Stimulated activated CD4-positive, alpha-beta T cell treated with anti-CD3 and anti-CD28 coated beads, Interleukin-1b, Interleukin-23, amount 100 ng/mL, for 4 hours (primary cell): ENCODE data around the gene FAM227B.
"Not testable (repeated sequence)": the region's sequence is repeated elsewhere in the genome, so short reads cannot be mapped to it uniquely, and the experiment has no call there.

Source experiments
- DNase-seq, 2 donors: peaks; one replicate each; pipeline ENCODE4 v3.0.0-alpha.2; 2020; ENCODE audit warnings: low read depth in 2 of 2

The FAM227B gene, protein sequence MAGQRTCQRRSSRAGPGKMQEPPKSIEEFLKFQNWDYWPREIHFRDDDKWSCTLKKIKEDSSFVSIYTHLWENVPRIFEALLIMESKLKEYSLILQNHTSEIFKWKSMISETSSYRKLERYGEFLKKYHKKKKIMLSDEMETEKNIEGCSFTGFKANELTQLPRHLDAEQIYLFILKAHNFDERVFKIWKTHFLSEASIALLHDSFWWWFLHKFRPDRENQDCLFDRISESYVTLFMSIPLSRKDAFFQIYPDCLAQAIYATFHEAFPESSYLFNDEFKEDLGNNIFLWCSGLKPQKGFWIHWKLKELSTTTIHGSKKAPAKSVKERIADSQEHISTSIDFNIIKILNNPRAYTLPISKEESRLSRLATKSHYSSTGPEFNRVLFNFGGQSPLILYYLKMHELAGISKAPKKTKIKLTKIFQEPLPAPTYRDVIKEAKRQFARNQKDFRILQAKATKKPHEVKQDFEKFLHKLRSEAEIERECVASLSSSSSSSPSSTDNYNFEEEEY

DNA sequence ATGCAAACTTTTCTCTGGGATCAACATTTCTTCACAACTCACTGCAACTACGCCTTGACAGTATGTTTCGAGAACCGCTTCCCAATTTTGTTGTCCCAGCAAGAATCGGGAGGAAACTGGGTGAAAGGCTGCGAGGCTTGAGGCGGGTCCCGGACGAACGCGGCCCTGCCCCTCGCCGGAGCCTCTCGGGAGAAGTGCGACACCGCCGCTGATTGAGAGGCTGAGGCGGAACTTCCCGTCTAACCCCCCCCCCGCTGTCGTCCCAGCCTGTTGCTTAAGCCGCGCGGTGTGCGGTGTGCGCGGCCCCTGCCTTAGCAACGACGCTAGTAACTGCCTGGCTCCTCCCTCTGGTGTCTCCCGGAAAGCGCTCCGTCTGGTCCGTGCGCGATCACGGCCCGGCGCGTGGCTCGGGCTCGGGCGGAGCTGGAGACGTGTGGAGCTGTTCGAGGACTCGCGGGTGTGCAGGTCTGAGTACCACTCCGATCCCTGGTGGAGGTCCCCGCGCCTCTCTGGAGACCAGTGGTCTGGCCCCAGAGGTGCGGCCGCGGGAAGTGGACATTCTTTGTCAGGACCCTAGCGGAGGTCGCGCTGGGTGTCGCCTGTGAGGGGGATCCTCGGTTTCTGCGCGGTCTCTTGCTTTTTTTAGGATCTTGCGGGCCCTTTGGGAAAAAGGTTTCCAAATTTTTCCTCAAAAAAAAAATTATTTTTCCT lies at the start of gene FAM227B, which contains the start of gene DTWD1:
Gene FAM227B (minus strand): TSS at position 161 of the 711 bp plus-strand sequence. CDS start 5,647 bp downstream, outside the sequence.
Gene DTWD1 (plus strand): TSS at position 391 of the 711 bp plus-strand sequence. CDS start 4,120 bp downstream, outside the sequence.
- DNase-seq, result peak; percentile 84 to 87

DNA sequence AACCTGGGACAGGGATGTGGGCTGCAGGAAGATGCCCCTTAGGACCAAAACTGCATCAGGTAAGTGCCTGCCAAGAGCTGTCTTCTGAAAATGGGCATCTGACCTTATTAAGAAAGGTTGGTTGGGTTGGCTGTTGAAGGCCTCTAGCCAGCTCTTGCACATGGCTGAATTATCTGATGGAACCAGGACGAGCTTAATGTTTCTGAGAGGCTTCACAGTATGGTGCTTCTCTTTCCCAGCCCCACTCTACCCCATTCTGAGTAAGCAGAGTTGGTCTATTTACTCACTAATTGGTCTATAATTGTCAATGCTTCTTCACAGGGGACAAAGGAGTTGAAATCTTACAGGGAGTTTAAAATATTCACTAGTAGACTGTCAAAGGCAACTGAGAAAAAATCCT lies 48.7 kb upstream of the FAM227B start:
- DNase-seq, result no peak

DNA sequence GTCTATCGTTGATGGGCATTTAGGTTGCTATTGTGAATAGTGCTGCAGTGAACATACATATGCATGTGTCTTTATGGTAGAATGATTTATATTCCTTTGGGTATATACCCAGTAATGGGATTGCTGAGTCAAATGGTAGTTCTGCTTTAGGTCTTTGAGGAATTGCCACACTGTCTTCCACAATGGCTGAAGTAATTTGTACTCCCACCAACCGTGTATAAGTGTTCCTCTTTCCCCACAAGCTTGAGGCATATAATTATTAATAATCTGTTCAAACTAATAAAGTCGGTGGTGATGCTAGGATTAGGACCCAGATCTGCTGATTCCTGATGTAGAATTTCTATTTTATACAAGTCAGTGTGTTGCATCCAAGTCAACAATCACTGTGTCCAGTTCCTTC lies 45.9 kb upstream of the FAM227B start:
- not testable (repeated sequence) for DNase-seq

DNA sequence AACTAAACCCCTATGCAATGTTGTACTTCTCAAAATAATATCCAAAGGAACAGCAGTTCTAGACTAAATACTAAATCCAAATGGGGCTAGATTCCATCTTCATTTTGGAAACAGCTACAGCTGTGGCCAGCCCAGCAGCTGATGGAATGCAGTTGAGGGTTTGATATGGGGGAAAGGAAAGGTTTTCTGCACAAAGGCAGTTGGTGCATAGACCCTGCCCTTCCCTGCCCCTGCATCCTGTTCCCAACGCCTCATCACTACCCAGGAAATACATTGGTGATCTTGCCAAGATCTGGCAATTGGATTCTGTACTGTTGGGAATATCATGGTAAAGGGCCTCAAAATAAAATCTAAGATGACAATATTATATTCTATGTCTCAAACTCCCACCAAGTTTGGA lies 44.1 kb upstream of the FAM227B start:
- DNase-seq, result no peak

DNA sequence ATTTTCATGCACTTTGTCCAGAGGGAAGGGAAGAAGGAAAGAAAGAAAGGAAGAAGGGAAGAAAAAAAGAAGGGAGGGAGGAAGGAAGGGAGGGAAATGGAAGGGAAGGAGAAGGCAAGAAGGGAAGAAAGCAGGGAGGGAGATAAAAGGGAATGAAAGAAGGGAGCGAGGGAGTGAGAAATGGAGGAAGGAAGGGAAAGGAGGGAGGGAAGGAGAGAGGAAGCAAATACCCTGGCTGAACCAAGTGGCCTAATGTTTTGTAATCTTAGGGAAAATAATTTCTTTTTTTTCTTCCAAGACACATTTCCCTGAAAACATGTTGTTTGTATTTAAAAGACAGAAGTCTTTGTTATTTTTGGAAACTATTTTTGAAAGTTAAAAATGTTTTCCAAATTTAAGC lies 36.1 kb upstream of the FAM227B start:
- no peak for DNase-seq

DNA sequence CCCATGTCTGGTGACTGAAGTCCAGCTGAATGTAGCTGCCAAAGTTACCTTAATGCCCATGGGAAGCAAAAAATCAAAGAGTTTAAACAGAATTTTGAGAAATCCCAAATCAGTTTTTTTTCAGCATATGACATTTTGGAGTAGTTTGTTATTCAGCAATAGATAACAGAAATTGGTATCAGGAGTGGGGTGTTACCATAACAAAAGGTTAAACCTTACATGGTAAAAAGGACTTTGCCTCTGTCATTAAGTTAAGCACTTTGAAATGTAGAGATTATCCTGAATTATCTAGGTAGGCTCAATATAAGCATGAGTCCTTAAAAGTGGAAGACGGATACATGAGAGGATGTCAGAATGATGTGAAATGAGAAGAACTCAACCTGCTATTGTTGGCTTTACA lies 32.3 kb upstream of the FAM227B start:
- no peak for DNase-seq

DNA sequence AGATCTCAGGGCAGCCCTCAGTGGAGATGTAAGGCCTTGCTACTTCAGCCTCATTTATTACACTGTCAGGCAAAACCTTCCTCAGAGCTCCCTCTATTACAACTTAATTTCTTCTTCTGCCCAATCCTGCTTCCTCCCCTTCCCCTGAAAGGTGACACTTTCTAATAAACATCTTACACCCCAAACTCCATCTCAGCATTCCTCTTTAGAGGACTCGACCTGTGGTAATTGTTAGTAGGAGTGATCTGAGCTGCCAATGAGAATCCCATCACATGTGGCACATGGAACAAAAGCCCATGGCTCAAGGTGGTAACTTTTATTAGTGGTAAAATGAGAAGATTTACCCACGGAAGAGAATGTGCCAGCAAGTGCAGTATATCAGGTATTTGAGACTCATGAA lies 30.1 kb upstream of the FAM227B start:
- DNase-seq, result no peak

DNA sequence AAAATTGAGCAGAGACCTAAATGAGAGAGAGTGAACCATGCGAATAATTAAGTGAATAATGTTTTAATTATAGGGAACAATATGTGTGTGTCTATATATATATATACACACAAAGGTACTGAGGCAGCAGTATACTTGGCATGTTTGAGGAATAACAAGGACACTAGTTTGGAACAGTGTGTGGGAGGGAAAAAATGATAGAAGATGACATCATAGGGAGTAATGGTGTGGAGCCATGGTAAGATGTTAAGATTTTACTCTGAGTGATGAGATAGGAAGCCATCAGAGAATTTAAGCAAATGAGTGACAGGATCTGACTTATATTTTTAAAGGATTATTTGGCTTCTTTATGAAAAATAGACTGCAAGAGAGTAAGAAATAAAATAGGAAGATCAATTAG lies 29.4 kb upstream of the FAM227B start:
- no peak for DNase-seq

DNA sequence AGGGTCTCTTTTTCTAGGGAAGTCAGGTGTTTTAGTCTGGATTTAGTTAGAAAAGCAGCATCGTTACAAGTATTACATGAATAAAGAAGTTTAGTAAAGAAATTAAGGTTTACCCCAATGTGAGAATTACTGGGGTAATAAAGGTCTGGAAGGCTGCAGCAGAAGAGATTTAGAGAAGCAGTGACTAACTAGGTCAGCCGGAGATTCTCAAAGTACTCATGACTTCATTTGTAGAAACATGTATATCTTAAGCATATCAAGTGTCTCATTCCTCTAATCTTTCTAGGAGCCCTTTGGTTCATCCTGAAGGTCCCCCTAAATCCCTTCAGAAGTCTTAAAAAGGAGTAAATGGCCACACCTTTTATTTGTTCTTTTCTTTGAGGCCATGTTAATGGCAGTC lies 26.3 kb upstream of the FAM227B start:
- no peak for DNase-seq

DNA sequence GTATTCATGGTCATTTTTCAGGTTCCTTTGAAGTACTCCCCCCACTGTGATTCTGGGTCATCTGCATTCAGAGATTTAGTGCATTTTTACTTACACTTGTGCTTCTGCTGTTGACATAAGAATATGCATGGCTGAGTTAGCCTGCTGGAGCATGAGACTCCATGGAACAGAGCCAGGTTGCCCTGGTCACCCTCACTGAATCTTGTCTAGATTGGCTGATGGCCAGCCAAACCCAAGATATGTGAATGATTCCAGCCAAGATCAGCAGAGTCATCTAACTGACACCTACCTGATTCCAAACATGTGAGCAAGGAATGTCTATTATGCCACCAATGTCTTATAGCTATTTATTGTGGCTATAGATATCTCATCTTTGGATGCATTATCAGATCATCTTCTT lies 25.3 kb upstream of the FAM227B start:
- no peak for DNase-seq

DNA sequence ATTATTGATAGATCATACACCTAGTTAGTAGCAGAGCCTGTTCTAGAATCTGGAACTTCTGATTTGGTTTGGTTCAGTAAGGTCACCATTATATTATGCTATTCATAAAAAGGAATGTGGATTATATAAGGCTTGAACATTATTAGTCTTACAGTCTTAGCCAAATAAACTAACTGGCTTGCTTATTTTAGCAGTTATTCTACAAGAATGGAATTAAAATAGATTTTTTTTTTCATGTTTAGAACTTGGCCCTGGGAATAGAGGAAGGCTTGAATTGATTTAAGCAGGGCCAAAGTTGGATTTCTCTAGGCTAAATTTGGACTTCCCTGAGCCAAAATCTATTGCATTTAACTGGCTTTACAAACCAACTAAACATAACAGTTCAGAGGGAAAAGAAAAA lies 24.7 kb upstream of the FAM227B start:
- DNase-seq, result no peak

DNA sequence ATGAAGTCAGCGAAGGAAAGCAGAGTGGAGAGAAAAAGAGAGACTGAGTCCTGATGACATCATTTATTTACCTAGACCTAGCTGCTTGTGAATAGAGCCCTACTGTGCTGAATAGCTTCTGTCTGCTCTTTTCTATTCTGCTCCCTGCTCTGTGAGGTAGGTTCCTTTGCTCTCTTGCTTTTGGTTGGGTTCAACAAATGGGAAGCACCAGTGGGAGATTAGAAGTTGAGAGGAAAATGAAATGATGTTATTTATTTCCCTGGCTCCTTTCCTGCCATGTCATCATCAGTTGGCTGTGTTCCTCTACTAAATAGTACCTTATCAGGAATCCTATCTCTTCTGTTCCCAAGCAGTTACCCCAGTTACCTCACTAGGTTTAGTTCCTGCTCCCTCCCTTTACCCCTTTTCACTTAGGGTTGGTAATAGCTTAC lies 23.8 kb upstream of the FAM227B start:
- no peak for DNase-seq

DNA sequence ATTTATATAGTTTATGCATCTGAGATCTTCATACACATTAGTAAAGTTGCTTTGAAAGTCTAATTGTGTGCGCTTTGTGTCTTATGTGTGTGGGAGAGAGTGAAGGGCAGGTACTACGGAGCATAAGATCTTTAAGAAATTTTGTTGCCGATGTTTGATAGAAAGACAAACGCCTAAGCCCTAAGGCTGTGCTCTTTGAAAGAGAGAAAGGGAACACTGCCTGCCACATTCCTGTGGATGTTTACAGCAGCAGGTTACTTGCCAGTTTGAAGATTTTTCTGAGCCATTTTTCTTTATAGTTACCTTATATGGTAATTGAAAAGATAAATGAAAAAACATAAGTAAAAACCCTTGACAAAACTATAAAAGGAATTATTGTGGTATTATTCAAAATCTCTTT lies 17.2 kb upstream of the FAM227B start:
- no peak for DNase-seq

DNA sequence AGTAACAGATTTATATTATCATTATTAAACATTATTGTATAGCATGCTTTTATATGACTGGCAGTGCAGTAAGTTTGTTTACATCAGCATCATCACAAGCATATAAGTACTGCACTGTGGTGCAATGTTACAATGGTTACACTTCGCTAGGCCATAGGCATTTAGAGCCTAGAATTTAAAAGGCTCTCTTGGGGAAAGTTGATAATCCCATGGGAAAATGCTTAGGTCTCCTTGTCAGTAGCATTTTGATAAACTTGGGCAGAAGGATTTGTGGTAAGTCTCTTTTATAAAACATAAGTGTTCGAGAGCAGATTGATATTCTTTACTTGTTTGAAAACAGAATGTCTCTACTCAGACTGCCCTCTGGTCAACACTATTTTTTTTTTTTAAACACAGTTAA lies 7.8 kb upstream of the FAM227B start:
- no peak for DNase-seq

DNA sequence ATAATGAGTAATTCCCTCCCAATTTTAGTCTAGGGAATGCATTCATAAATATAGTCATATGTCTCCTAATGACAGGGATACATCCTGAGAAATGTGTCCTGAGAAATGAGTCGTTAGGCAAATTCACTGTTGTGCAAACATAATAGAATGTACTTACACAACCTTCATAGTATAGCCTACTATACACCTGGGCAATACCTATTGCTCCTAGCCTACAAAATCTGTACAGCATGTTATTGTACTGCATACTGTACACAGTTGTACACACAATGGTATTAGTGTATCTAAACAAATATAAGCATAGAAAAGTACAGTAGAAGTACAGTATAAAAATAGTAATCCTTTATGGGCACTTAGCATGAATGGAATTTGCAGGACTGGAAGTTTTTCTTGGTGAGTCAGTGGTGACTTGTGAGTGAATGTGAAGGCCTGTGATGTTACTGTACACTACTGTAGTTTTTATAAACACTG lies 6.8 kb upstream of the FAM227B start:
- no peak for DNase-seq

DNA sequence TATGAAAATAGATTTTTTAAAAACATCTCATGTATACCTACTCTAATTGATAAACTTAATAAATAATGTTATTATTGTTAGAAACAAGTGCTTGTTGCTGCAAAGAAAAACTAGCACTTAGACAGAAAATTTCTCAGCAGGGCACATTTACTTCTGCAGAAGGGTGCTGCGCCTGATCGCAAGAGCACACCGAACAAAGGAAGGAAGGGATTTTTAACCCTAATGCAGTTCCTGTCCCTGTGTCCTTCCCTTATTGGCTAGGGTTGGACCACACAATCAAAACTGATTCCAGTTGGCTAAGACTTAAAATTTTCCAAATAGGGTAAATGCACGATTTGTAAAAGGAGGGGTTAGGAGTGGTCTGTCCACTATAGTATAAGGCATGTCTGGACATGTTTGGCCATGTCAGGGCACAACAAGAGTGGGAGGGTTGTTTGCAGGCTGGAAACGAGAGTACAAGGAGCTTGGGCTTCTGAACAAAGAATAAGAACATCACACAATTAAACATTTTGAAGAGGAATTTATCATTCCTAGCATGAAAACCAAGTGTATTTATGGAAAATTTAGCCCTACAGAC lies 4.9 kb upstream of the FAM227B start:
- no peak for DNase-seq

DNA sequence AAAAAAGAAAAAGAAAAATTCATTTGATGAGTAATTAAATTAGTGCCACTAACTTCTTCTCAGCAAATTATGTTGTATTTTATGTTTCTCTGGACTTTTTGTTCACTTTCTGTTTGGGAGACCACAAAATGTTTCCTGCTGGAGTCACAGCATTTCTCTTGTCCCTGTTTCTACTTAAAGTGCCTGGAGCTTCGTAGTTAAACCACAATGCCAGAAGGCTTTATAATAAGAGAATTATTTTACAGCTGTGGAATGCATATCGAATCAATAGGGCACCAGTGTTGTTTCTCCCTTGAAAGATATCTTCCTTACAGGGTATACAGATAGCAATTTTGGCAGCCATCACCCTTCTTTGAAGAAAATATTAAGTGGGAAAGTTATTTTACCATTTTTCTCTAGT lies 3.4 kb upstream of the FAM227B start:
- DNase-seq, result no peak

DNA sequence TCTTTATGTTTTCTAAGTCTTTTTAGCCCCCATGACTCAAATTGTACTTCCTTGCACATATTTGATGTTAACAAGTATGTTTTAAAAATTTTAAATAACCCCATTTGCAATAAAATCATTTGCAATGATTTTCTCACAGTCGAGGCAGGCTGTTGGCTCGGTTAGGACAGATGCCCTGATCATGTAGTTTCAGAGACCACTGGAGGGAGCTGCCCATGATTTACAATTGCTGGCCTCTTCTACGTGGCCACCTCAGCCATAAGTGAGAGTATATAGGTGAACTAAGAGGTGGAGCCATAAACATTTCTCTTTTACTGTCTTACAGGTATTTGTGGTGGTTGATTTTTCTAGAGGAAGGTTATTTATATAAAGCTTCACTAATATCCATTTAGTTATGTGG lies 1.9 kb upstream of the FAM227B start:
- no peak for DNase-seq

DNA sequence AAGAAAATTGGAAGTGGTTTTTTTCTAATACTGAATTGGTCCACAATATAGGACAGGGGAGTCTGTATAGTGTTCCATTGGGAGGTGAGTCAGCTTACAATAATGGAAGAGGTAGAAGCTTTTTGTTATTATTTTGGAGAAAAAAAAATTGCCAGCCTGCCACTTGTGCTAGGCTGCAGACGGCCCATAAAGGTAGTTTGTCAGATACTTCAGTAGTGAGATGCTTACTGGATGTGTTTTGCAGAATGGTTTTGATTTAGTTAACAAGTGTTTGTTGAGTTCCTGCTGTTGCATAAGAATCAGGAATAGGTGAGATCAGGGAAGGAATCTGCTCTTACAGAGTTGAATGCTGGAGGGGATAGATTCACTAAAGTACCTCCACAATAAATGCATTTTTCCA lies 1.3 kb upstream of the FAM227B start:
- DNase-seq, result no peak

DNA sequence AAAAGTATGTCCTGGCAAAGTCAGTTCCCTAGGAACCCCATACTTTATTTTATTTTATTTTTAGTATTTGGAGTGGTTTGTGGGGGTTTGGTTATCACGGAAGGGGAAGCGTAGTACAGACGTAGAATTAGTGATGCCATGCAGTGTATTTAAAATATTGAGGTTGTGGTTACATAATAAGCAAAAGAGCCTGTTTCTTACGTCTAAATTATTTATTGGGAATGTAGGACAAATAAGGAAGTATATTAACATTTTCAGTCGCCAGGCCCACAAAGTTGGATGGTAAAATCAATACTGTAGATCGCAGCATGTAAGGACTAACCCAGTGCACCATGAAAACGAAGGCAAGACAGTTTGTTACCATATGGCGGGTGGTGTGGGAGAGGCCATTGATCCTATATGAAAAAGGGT lies 788 bp upstream of the FAM227B start:
- DNase-seq, result no peak

DNA sequence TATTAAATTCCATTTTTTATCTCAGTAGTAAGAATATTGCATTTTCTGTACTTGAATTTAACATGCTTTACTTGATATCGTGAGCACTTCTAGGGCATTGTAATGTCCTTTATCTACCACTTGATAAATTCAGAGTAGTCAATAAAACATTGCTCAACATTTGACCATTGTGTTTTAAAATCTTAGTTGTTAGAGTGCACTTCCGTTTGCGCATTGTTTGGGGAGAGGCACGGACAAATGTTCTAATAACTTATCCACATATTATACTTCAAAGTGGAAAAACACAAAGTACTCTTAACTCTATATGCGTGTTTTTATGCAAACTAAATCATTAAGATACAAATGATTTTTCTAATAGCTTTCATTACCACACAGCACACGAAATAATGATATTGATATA lies 419 bp downstream of the FAM227B start:
- no peak for DNase-seq

DNA sequence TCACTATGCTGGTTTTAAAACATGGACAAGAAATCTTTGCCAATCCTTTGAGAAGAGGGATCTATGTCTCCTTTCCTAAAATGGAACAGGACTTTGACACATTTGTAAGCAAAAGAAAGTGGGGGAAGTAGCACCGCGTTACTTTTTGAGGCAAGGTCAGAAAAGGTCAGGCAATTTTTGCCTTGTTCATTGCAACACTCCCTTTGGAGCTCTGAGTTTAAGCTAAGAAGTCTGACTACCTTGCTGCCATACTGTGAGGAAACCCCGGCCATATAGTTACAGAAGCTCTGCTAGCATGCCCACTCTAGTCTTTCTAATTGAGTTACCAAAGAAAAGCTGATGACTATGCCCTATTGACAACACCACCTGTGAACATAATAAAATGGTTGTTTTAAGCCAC lies 1.4 kb downstream of the FAM227B start:
- no peak for DNase-seq
